ENCODE results near the gene TMEM200B. TPM values are rescaled to one million over a fixed set of nuclear protein-coding genes. Genes with fewer than 3 reads are reported as not detected.

TMEM200B gene
- total and polyA plus RNA-seq, 2 of the 4 experiments (the other 2 are of a cell fraction): 4.8 to 6.2 TPM

DNA sequence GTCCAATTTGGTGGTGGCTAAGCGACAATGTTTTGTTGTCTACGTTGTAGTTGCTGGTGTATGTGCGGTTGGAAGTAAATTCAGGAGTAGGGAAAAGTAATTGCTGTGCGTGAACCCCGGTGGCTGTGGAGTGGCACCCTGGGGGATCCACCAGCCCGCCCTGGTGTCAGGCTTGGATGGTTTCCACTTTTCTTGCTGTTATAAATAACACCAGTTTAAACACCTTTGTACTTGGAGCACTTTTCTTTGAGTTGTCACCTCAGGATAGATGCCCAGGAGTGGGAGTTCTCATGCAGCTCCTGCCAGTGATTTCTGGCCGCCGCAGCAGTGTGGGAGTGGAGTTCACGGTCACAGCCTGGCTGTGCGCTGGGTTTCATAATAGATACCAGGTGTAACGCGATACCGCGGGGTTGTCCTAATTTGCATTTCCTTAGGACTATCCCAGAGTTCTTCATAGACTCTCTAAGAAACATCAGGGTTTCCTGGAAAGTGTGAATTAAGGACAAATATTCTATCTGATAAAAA is 12.8 kb upstream of the TMEM200B start:
- no peak overlapping the region for H2BK120ac ChIP-seq (ENCODE audit: low read depth, low read length)
- H3K27ac ChIP-seq (ENCODE audit: insufficient read depth, low read length): no peak overlapping the region
- H4K5ac ChIP-seq (ENCODE audit: low read depth, low read length): no peak overlapping the region
- no peaks in the 10 kb centered on the region; the same call in 1 of the 2 replicates for H3K4me1 ChIP-seq (ENCODE audit: control insufficient read depth, insufficient read depth, low read length)
- no peak overlapping the region for H2BK5ac ChIP-seq (ENCODE audit: low read depth, low read length, poor library complexity, severe bottlenecking)
- H2BK20ac ChIP-seq (ENCODE audit: low read depth, low read length): no peak overlapping the region
- POLR2A ChIA-PET (ENCODE audit: unreplicated experiment): no interaction called here
- H3K9ac ChIP-seq (ENCODE audit: low read depth, low read length): no peak overlapping the region
- dilution Hi-C loops (cut with HindIII; ENCODE audit: low sequenced_read_pairs, unreplicated experiment): no loop called here
- H3K56ac ChIP-seq (ENCODE audit: extremely low read depth, insufficient read depth, low read length): no peak overlapping the region
- no peaks in the 10 kb centered on the region for H3K36me3 ChIP-seq (ENCODE audit: control insufficient read depth, insufficient read depth, low read length)
- no peaks in the 10 kb centered on the region for H3K79me1 ChIP-seq (ENCODE audit: low read depth in 1 of 2, low read length in 2 of 2)
- H2AK5ac ChIP-seq (ENCODE audit: low read depth, low read length): no peak overlapping the region
- CTCF ChIA-PET: no interaction called here
- H2AFZ ChIP-seq (replicated peaks; ENCODE audit: low read length, poor library complexity): no peak overlapping the region
- H3K14ac ChIP-seq (replicated peaks; ENCODE audit: low read depth, low read length): no peak overlapping the region
- WGBS, 2 experiments (ENCODE audit: extremely low coverage in 2 of 2, insufficient read length in 1 of 2): no CpG with 5 or more reads among the region's 14 CpGs
- DNase-seq: peak; percentile 58
- H3K9me3 ChIP-seq (ENCODE audit: control insufficient read depth, insufficient read depth, low read length): no peaks in the 10 kb centered on the region
- TF ChIP-seq MAZ (IDR thresholded peaks at IDR 0.05; ENCODE audit: borderline replicate concordance, low read depth, low read length) (no peak), CEBPB (IDR thresholded peaks at IDR 0.05; ENCODE audit: low read depth, low read length) (no peak), CHD1 (IDR thresholded peaks at IDR 0.05; ENCODE audit: low read depth, low read length) (no peak), MXI1 (IDR thresholded peaks at IDR 0.05; ENCODE audit: borderline replicate concordance, low read depth, low read length) (no peak), BHLHE40 (IDR thresholded peaks at IDR 0.05; ENCODE audit: low read depth, low read length) (no peak), FOS (IDR thresholded peaks at IDR 0.05; ENCODE audit: low read depth, low read length) (no peak), RFX5 (IDR thresholded peaks at IDR 0.05; ENCODE audit: low read depth, low read length) (no peak), POLR2A (IDR thresholded peaks at IDR 0.05; ENCODE audit: low read depth, low read length) (no peak), RAD21 (IDR thresholded peaks at IDR 0.05; ENCODE audit: low read length) (no peak), MAFK (IDR thresholded peaks at IDR 0.05; ENCODE audit: low read depth, low read length) (no peak), USF2 (IDR thresholded peaks at IDR 0.05; ENCODE audit: low read depth, low read length) (no peak), SMC3 (IDR thresholded peaks at IDR 0.05; ENCODE audit: low read depth, low read length) (no peak), RCOR1 (IDR thresholded peaks at IDR 0.05; ENCODE audit: insufficient replicate concordance, low read length) (no peak), NFE2L2 (IDR thresholded peaks at IDR 0.05; ENCODE audit: low read depth, low read length) (no peak)
- TF ChIP-seq, protein P1, sequence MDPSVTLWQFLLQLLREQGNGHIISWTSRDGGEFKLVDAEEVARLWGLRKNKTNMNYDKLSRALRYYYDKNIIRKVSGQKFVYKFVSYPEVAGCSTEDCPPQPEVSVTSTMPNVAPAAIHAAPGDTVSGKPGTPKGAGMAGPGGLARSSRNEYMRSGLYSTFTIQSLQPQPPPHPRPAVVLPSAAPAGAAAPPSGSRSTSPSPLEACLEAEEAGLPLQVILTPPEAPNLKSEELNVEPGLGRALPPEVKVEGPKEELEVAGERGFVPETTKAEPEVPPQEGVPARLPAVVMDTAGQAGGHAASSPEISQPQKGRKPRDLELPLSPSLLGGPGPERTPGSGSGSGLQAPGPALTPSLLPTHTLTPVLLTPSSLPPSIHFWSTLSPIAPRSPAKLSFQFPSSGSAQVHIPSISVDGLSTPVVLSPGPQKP (IDR thresholded peaks at IDR 0.05; ENCODE audit: borderline replicate concordance, low read depth, low read length): no peak
- TF ChIP-seq, protein P2, sequence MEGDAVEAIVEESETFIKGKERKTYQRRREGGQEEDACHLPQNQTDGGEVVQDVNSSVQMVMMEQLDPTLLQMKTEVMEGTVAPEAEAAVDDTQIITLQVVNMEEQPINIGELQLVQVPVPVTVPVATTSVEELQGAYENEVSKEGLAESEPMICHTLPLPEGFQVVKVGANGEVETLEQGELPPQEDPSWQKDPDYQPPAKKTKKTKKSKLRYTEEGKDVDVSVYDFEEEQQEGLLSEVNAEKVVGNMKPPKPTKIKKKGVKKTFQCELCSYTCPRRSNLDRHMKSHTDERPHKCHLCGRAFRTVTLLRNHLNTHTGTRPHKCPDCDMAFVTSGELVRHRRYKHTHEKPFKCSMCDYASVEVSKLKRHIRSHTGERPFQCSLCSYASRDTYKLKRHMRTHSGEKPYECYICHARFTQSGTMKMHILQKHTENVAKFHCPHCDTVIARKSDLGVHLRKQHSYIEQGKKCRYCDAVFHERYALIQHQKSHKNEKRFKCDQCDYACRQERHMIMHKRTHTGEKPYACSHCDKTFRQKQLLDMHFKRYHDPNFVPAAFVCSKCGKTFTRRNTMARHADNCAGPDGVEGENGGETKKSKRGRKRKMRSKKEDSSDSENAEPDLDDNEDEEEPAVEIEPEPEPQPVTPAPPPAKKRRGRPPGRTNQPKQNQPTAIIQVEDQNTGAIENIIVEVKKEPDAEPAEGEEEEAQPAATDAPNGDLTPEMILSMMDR (conservative IDR thresholded peaks at IDR 0.05; ENCODE audit: low read depth, low read length): no peak
- H3K4me2 ChIP-seq (ENCODE audit: low read depth, low read length): no peak overlapping the region
- H3K9me1 ChIP-seq (ENCODE audit: insufficient read depth, low read length): no peaks in the 10 kb centered on the region
- intact Hi-C loops (cut with micrococcal nuclease): no loop called here
- no peak overlapping the region for H3K23ac ChIP-seq (ENCODE audit: low read depth, low read length)
- no peaks in the 10 kb centered on the region for H4K20me1 ChIP-seq (ENCODE audit: insufficient read depth, low read length)
- no peak overlapping the region for H4K8ac ChIP-seq (ENCODE audit: low read depth in 2 of 2, low read length in 2 of 2)
- H3K4me3 ChIP-seq (ENCODE audit: insufficient read depth, low read depth, low read length): no peak overlapping the region
- in situ Hi-C loops (cut with MboI; ENCODE audit: low sequenced_read_pairs): no loop called here
- no peak overlapping the region for H4K91ac ChIP-seq (ENCODE audit: insufficient read depth, low read depth, low read length)
- 0 out of 2 replicates have a peak, but pooled peaks cover 2% of the 10 kb centered on the region for H3K27me3 ChIP-seq (ENCODE audit: control insufficient read depth, insufficient read depth, low read length)
- no peak overlapping the region for H2BK15ac ChIP-seq (ENCODE audit: low read depth, low read length)
- H2AK9ac ChIP-seq (replicated peaks; ENCODE audit: low read depth, low read length, poor library complexity): no peak overlapping the region
- no peak overlapping the region for H3K4ac ChIP-seq (ENCODE audit: low read depth, low read length)
- no TSS peak for BruUV-seq (replicated peaks)
- no peak overlapping the region for H3K18ac ChIP-seq (ENCODE audit: low read depth, low read length)
- ATAC-seq (ENCODE audit: low read depth): no peak; the same call in 1 of the 2 replicates

Data from IMR-90 (cell line).